ENCODE measurements around the gene GOLGA8J.
"Not testable (repeated sequence)": the region's sequence is repeated elsewhere in the genome, so short reads cannot be mapped to it uniquely, and the experiment has no call there.

GOLGA8J gene

GRCh38 chr15:30068326-30068725 lies 14.4 kb upstream of the GOLGA8J start:
- DNase-seq (ENCODE audit: low read depth, low spot score) = no peak
- H3K4me3 ChIP-seq (ENCODE audit: low read length) = no peak overlapping the region

GRCh38 chr15:30072630-30073029 lies 10.1 kb upstream of the GOLGA8J start:
- H3K4me3 ChIP-seq (ENCODE audit: low read length) = no peak overlapping the region
- no peak for DNase-seq (ENCODE audit: low read depth, low spot score)

- H3K4me3 ChIP-seq (ENCODE audit: low read length) = no peak overlapping the region
- DNase-seq (ENCODE audit: low read depth, low spot score) = no peak
Measured at GRCh38 chr15:30073915-30074314, 8.8 kb upstream of the GOLGA8J start.

- H3K4me3 ChIP-seq (ENCODE audit: low read length); DNase-seq (ENCODE audit: low read depth, low spot score): not testable (repeated sequence)
Measured at GRCh38 chr15:30080816-30081215, 1.9 kb upstream of the GOLGA8J start.

GRCh38 chr15:30097827-30098226 lies 15.1 kb downstream of the GOLGA8J start:
- H3K4me3 ChIP-seq (ENCODE audit: low read length); DNase-seq (ENCODE audit: low read depth, low spot score): not testable (repeated sequence)

- not testable (repeated sequence) for H3K4me3 ChIP-seq (ENCODE audit: low read length); DNase-seq (ENCODE audit: low read depth, low spot score)
Measured at GRCh38 chr15:30102890-30103289, 20.1 kb downstream of the GOLGA8J start.

- DNase-seq (ENCODE audit: low read depth, low spot score); H3K4me3 ChIP-seq (ENCODE audit: low read length): not testable (repeated sequence)
Measured at GRCh38 chr15:30103941-30104507, 21.3 kb downstream of the GOLGA8J start.

GRCh38 chr15:30110591-30110990 lies 27.8 kb downstream of the GOLGA8J start:
- H3K4me3 ChIP-seq (ENCODE audit: low read length) = not testable (repeated sequence)

GRCh38 chr15:30130066-30130465 lies 47.3 kb downstream of the GOLGA8J start:
- H3K4me3 ChIP-seq (ENCODE audit: low read length); DNase-seq (ENCODE audit: low read depth, low spot score): not testable (repeated sequence)

More at GRCh38 chr15:30110591-30110990, 27.8 kb downstream of the GOLGA8J start:
- DNase-seq (ENCODE audit: low read depth, low spot score) = not testable (repeated sequence)

GRCh38 chr15:30134751-30135150 lies 52.0 kb downstream of the GOLGA8J start, which contains the start of gene GOLGA8T:
GOLGA8T (plus strand) TSS chr15:30135051; CDS start chr15:30135149, 98 bp downstream.
- H3K4me3 ChIP-seq (ENCODE audit: low read length); DNase-seq (ENCODE audit: low read depth, low spot score): not testable (repeated sequence)
